Uterus (tissue), 4 donors: ENCODE data around the gene HVCN1. TPM values are rescaled to one million over a fixed set of nuclear protein-coding genes. Genes with fewer than 3 reads are reported as not detected.

ENCODE experiments used
- DNase-seq, 2 donors: peaks; one replicate each; pipeline ENCODE4 v3.0.0-alpha.2; 2019 to 2020
- H3K27ac ChIP-seq, 2 donors: fragments of 200-600 bp; sonication (generic); 1 replicate in 1 of 2; 2 replicates in 1 of 2; pipeline ENCODE4 v1.5.1; 2016 to 2018
- H3K27me3 ChIP-seq, 2 donors: fragments of 200-600 bp; sonication (generic); one replicate each; pipeline ENCODE4 v1.5.1; 2018 to 2019; ENCODE audit warnings: control low read depth in 1 of 2
- H3K36me3 ChIP-seq, 2 donors: fragments of 200-600 bp; sonication (generic); one replicate each; pipeline ENCODE4 v1.5.1; 2019; ENCODE audit warnings: control low read depth in 1 of 2
- H3K4me1 ChIP-seq, 2 donors: fragments of 200-600 bp; sonication (generic); one replicate each; pipeline ENCODE4 v1.5.1; 2018 to 2019; ENCODE audit warnings: control low read depth in 1 of 2
- H3K4me3 ChIP-seq, 2 donors: fragments of 200-600 bp; sonication (generic); 1 replicate in 1 of 2; 2 replicates in 1 of 2; pipeline ENCODE4 v1.5.1; 2018 to 2019; ENCODE audit warnings: mild to moderate bottlenecking in 1 of 2
- H3K9me3 ChIP-seq, 2 donors: fragments of 200-600 bp; sonication (generic); one replicate each; pipeline ENCODE4 v1.5.1; 2019; ENCODE audit warnings: control low read depth in 1 of 2
- POLR2A ChIP-seq, 2 donors: fragments of 450-650 bp; IDR thresholded peaks; one replicate each; pipeline ENCODE4 v1.6.1; 2016; ENCODE audit warnings: antibody characterized with exemption in 2 of 2, mild to moderate bottlenecking in 1 of 2, moderate library complexity in 1 of 2
- intact Hi-C: fragments of 100-400 bp; cut with DNase I; formaldehyde crosslinking; loops from one replicate; pipeline ENCODE4 v1.15.1; 2023; ENCODE audit warnings: low total_unique reads
- total RNA-seq, 4 donors: library from RNA; depleted of rRNA in 3 of 4; stranded (reverse); fragments of >200 nt in 3 of 4; gene quantifications; one replicate each; pipeline versions ENCODE4 v1.1.0 to v1.2.4, GENCODE V29; 2014 to 2023
- TF ChIP-seq, protein P1 (sequence below), 4 experiments: fragments of 200-600 bp in 2 of 4; fragments of 450-650 bp in 2 of 4; sonication (generic) in 2 of 4; IDR thresholded peaks; one replicate each; pipeline ENCODE4 v1.5.1; 2016 to 2019; ENCODE audit warnings: antibody characterized with exemption in 4 of 4, mild to moderate bottlenecking in 2 of 4, moderate library complexity in 1 of 4
- donor health status: DM: yes; HTN: yes; CAD: no.

HVCN1 gene
- total RNA-seq, 4 donors from 2014 or later = 3.8 to 18.1 (median 14.0) TPM

DNA sequence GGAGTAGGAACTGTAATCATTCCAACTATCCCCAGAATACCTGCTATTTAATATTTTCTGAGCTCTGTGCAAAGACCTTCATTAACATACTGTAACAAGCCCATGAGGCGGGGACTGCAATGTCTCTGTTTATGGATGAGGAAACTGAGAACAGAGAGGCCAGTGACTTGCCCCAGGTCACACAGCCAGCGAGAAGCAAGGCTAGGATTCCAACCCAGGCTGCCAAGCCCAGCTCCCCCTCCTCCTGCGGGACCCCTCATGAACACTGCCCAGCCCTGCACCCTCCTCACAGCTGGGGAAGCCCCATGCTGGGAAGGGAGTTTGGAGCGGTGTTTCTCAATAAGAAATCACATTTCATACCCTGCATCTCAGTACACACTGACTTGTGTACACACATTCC is 10.9 kb downstream of the HVCN1 start:
- TF ChIP-seq, protein P1, sequence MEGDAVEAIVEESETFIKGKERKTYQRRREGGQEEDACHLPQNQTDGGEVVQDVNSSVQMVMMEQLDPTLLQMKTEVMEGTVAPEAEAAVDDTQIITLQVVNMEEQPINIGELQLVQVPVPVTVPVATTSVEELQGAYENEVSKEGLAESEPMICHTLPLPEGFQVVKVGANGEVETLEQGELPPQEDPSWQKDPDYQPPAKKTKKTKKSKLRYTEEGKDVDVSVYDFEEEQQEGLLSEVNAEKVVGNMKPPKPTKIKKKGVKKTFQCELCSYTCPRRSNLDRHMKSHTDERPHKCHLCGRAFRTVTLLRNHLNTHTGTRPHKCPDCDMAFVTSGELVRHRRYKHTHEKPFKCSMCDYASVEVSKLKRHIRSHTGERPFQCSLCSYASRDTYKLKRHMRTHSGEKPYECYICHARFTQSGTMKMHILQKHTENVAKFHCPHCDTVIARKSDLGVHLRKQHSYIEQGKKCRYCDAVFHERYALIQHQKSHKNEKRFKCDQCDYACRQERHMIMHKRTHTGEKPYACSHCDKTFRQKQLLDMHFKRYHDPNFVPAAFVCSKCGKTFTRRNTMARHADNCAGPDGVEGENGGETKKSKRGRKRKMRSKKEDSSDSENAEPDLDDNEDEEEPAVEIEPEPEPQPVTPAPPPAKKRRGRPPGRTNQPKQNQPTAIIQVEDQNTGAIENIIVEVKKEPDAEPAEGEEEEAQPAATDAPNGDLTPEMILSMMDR (IDR thresholded peaks at IDR 0.05) = no peak
- no peak for TF ChIP-seq POLR2A (IDR thresholded peaks at IDR 0.05)

DNA sequence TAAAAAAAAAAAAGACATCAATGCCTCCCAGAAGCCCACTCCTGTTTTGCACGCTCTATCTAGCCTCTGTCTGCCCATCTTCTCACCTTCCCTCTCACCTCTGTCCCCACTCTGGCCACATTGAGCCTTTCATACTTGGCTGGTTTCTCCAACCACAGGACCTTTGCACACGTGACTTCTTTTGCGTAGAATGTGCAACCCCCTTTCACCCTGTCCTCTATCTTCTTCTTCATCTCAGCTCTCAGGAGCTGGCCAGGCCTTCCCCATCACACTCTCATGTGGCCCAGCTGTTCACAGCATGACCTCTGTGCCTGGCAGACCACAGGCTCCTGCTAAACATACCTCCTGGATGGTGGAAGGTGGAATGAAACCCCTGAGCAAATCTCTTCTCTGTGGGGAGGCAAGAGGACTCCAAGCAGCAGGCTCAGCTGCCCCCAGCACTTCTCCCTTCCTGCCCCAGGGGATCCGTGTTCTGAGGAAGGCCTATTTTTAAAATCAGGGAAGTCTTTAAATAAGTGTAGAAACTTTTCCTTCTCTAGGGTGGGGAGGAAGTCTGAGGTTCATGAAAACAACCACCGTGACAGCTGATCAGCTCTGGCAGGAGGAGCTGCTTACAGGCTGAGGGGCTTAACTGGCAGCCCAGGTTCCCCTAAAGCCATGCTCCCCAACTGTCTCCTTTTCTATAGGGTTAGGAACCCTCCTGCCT is 11.6 kb downstream of the HVCN1 start:
- Histone ChIP-seq H3K9me3 (no peaks in the 10 kb centered on the region), H3K4me1 (no peaks in the 10 kb centered on the region), H3K4me3 (no peak overlapping the region), H3K27ac (no peak overlapping the region), H3K27me3 (no peaks in the 10 kb centered on the region), H3K36me3 (no peaks in the 10 kb centered on the region)
- intact Hi-C loops = no loop called here
- DNase-seq = no peak
- TF ChIP-seq, protein P1 (IDR thresholded peaks at IDR 0.05) = no peak
- TF ChIP-seq POLR2A (IDR thresholded peaks at IDR 0.05) = no peak

More for the DNA sequence above, 10.9 kb downstream of the HVCN1 start:
- Histone ChIP-seq H3K27ac (no peak overlapping the region), H3K36me3 (no peaks in the 10 kb centered on the region), H3K9me3 (no peaks in the 10 kb centered on the region), H3K4me1 (no peaks in the 10 kb centered on the region), H3K4me3 (no peak overlapping the region), H3K27me3 (no peaks in the 10 kb centered on the region)
- intact Hi-C loops = no loop called here
- no peak for DNase-seq

DNA sequence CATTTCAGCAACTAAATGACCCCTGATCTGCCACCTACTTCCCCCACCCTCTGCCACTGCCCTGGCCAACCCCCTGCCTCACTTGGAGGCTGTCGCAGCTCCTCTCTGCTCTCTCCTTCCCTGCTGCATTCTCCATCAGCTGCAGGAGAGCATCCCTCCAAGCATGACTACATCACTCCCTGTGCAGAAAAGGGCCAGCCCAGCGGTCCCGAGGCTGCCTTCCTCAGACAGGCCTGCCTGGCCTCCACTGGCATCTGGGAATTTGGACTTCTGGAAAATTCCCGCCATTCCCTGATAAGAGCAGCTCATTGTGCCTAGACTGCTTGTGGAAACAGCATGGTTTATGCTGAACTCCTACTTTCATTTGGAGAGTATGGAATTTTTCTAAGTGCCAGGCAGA is 12.7 kb downstream of the HVCN1 start:
- H3K9me3 ChIP-seq = no peaks in the 10 kb centered on the region
- H3K27me3 ChIP-seq = no peaks in the 10 kb centered on the region
- TF ChIP-seq, protein P1 (IDR thresholded peaks at IDR 0.05) = no peak
- TF ChIP-seq POLR2A (IDR thresholded peaks at IDR 0.05) = no peak
- no peaks in the 10 kb centered on the region for H3K4me1 ChIP-seq
- intact Hi-C loops = no loop called here
- DNase-seq = no peak
- no peak overlapping the region for H3K4me3 ChIP-seq
- no peaks in the 10 kb centered on the region for H3K36me3 ChIP-seq
- H3K27ac ChIP-seq = no peak overlapping the region

DNA sequence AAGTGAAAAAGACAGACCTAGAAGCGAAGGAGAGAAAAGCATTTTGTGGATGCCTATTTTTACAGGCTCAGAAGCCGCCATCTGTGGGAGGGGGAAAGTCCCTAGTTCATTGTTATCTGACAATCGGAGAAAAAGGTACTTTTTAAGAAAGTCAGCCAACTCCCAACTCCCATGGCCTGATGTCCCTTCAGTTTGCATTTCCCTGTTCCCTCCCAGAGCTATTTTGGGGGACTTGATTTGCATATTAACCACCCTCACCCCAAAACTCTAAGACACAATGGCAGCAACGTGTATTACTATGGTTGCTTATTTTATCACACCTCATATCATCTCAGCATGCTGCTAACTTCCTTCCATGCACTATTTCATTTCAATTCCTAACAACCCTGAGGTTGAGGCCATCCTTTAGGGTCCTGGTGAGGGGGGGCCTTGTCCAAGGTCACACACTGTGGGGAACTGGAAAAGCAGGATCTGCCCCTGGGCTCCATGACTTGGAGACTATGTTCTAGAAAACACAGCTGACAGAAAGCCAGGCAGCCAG is 18.7 kb downstream of the HVCN1 start:
- intact Hi-C loops = no loop called here
- no peaks in the 10 kb centered on the region for H3K36me3 ChIP-seq
- peaks cover 0 to 11% of the 10 kb centered on the region in 2 donors for H3K9me3 ChIP-seq
- no peak for DNase-seq
- no peaks in the 10 kb centered on the region for H3K4me1 ChIP-seq
- no peak overlapping the region for H3K4me3 ChIP-seq
- H3K27me3 ChIP-seq = no peaks in the 10 kb centered on the region
- H3K27ac ChIP-seq = no peak overlapping the region
- TF ChIP-seq, protein P1 (IDR thresholded peaks at IDR 0.05) = no peak

DNA sequence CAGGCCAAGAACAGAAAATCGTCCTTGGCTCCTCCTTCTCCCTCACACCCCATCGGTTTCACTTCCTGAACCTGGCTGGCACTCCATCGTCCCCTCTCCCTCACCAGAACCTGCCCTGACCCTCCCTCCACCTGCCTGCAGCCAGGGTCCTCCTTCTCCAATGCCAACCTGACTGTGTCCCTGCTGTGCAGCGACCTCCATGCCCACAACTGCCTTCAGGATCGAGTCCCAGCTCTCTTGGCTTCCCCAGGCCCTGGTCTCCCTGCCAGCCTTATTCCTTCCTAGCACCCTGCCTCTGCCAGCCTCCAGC is 19.8 kb downstream of the HVCN1 start:
- no peaks in the 10 kb centered on the region for H3K27me3 ChIP-seq
- H3K27ac ChIP-seq = no peak overlapping the region
- H3K4me1 ChIP-seq = no peaks in the 10 kb centered on the region
- H3K9me3 ChIP-seq = peaks cover 0 to 20% of the 10 kb centered on the region in 2 donors
- no peak overlapping the region for H3K4me3 ChIP-seq
- intact Hi-C loops = no loop called here
- no peak for TF ChIP-seq POLR2A (IDR thresholded peaks at IDR 0.05)
- TF ChIP-seq, protein P1 (IDR thresholded peaks at IDR 0.05) = no peak
- DNase-seq = no peak
- H3K36me3 ChIP-seq = no peaks in the 10 kb centered on the region
